Esophagus muscularis mucosa (tissue), 4 donors: ENCODE results near the gene DCAF6. TPM values are rescaled to one million over a fixed set of nuclear protein-coding genes. Genes with fewer than 3 reads are reported as not detected.

Experiments
- DNase-seq: peaks from one replicate; pipeline ENCODE4 v3.0.0-alpha.2; 2017; ENCODE audit errors: extremely low spot score
- H3K27ac ChIP-seq, 4 donors: fragments of 200-600 bp; sonication (generic); replicated peaks in 1 of 4; 1 replicate in 3 of 4; 2 replicates in 1 of 4; pipeline ENCODE4 v1.5.1; 2016 to 2019; ENCODE audit warnings: mild to moderate bottlenecking in 1 of 4
- H3K27me3 ChIP-seq, 4 donors: fragments of 200-600 bp; sonication (generic); one replicate each; pipeline versions ENCODE4 v1.5.1 to v1.6.0; 2016 to 2019
- H3K36me3 ChIP-seq, 4 donors: fragments of 200-600 bp; sonication (generic); one replicate each; pipeline ENCODE4 v1.5.1; 2016 to 2019
- H3K4me1 ChIP-seq, 4 donors: fragments of 200-600 bp; sonication (generic); one replicate each; pipeline ENCODE4 v1.5.1; 2016 to 2019
- H3K4me3 ChIP-seq, 4 donors: fragments of 200-600 bp; sonication (generic); 1 replicate in 2 of 4; 2 replicates in 2 of 4; pipeline ENCODE4 v1.5.1; 2016 to 2019; ENCODE audit warnings: mild to moderate bottlenecking in 4 of 4, moderate library complexity in 1 of 4
- H3K9me3 ChIP-seq, 4 donors: fragments of 200-600 bp; sonication (generic); 1 replicate in 3 of 4; 2 replicates in 1 of 4; pipeline ENCODE4 v1.5.1; 2016 to 2019
- CTCF ChIP-seq, 3 experiments: fragments of 200-600 bp in 2 of 3; fragments of 450-650 bp in 1 of 3; sonication (generic) in 2 of 3; IDR thresholded peaks; one replicate each; pipeline ENCODE4 v1.5.1; 2017 to 2019; ENCODE audit warnings: antibody characterized with exemption in 3 of 3, mild to moderate bottlenecking in 2 of 3, moderate library complexity in 1 of 3
- EP300 ChIP-seq: sonication (generic); formaldehyde crosslinking; IDR thresholded peaks from one replicate; pipeline ENCODE4 v1.6.1; 2017; ENCODE audit warnings: antibody characterized with exemption
- POLR2A ChIP-seq: fragments of 450-650 bp; IDR thresholded peaks from one replicate; pipeline ENCODE4 v1.6.1; 2017; ENCODE audit warnings: antibody characterized with exemption, moderate library complexity, mild to moderate bottlenecking, low read depth
- POLR2AphosphoS5 ChIP-seq, 2 donors: sonication (generic); formaldehyde crosslinking; IDR thresholded peaks; one replicate each; pipeline ENCODE4 v1.6.1; 2017; ENCODE audit warnings: antibody characterized with exemption in 2 of 2
- WGBS: methylation state at CpG from one replicate; pipeline ENCODE4 v1.1.5; 2018; 5-methylcytosine and 5-hydroxymethylcytosine counted together
- intact Hi-C: fragments of 100-400 bp; cut with DNase I; formaldehyde crosslinking; loops from one replicate; pipeline ENCODE4 v1.15.1; 2023
- total RNA-seq, 4 donors: library from RNA; depleted of rRNA; stranded (reverse); fragments of >200 nt; gene quantifications; one replicate each; pipeline versions ENCODE4 v1.1.0 to v1.2.1, GENCODE V29; 2016

The DCAF6 gene
- total RNA-seq, 4 donors from 2014 or later = 80.4 to 110 (median 93.9) TPM

GRCh38 chr1:167949785-167950184 lies 13.3 kb downstream of the DCAF6 start:
- intact Hi-C loops = no loop called here
- Histone ChIP-seq H3K27me3 (no peaks in the 10 kb centered on the region), H3K9me3 (no peaks in the 10 kb centered on the region), H3K27ac (no peak overlapping the region), H3K36me3 (peaks cover 8 to 30% (median 27%) of the 10 kb centered on the region in 4 donors), H3K4me1 (peaks cover 8 to 44% (median 28%) of the 10 kb centered on the region in 4 donors), H3K4me3 (no peak overlapping the region)
- DNase-seq = no peak
- no peak for TF ChIP-seq POLR2A
- TF ChIP-seq POLR2AphosphoS5 (IDR thresholded peaks at IDR 0.05) = no peak
- no peak for TF ChIP-seq CTCF (IDR thresholded peaks at IDR 0.05)
- no peak for TF ChIP-seq EP300
- WGBS = 89% methylated on average over 3 of the region's 3 CpGs

- H3K9me3 ChIP-seq = no peaks in the 10 kb centered on the region
- H3K27ac ChIP-seq = no peak overlapping the region
- WGBS = 45% methylated on average over 1 of the region's 1 CpG
- H3K36me3 ChIP-seq = peaks cover 8 to 36% (median 30%) of the 10 kb centered on the region in 4 donors
- intact Hi-C loops = no loop called here
- no peaks in the 10 kb centered on the region for H3K27me3 ChIP-seq
- H3K4me3 ChIP-seq = no peak overlapping the region
- H3K4me1 ChIP-seq = peaks cover 8 to 44% (median 28%) of the 10 kb centered on the region in 4 donors
- TF ChIP-seq EP300 (no peak), CTCF (IDR thresholded peaks at IDR 0.05) (no peak), POLR2A (no peak), POLR2AphosphoS5 (IDR thresholded peaks at IDR 0.05) (no peak)
- DNase-seq = no peak
Measured at GRCh38 chr1:167950569-167950968, 14.1 kb downstream of the DCAF6 start.

GRCh38 chr1:167955915-167956314 lies 19.4 kb downstream of the DCAF6 start:
- peaks cover 8 to 36% (median 30%) of the 10 kb centered on the region in 4 donors for H3K36me3 ChIP-seq
- H3K9me3 ChIP-seq = no peaks in the 10 kb centered on the region
- intact Hi-C loops = no loop called here
- no peak for TF ChIP-seq POLR2A
- no peak for TF ChIP-seq EP300
- TF ChIP-seq POLR2AphosphoS5 (IDR thresholded peaks at IDR 0.05) = no peak
- no peak for TF ChIP-seq CTCF (IDR thresholded peaks at IDR 0.05)
- WGBS = 98% methylated on average over 2 of the region's 2 CpGs
- no peak overlapping the region for H3K4me3 ChIP-seq
- H3K27me3 ChIP-seq = no peaks in the 10 kb centered on the region
- H3K27ac ChIP-seq = no peak overlapping the region
- DNase-seq = no peak
- peaks cover 3 to 5% (median 4%) of the 10 kb centered on the region in 4 donors for H3K4me1 ChIP-seq

- H3K36me3 ChIP-seq = peaks cover 0 to 30% (median 23%) of the 10 kb centered on the region in 4 donors
- peaks cover 0 to 3% (median 0%) of the 10 kb centered on the region in 4 donors for H3K4me1 ChIP-seq
- intact Hi-C loops = no loop called here
- no peaks in the 10 kb centered on the region for H3K27me3 ChIP-seq
- H3K27ac ChIP-seq = no peak overlapping the region
- no peak overlapping the region for H3K4me3 ChIP-seq
- no peak for DNase-seq
- TF ChIP-seq POLR2A (no peak), POLR2AphosphoS5 (IDR thresholded peaks at IDR 0.05) (no peak), CTCF (IDR thresholded peaks at IDR 0.05) (no peak), EP300 (no peak)
- H3K9me3 ChIP-seq = no peaks in the 10 kb centered on the region
Measured at GRCh38 chr1:167957710-167958109, 21.2 kb downstream of the DCAF6 start.

- no peak for TF ChIP-seq POLR2AphosphoS5 (IDR thresholded peaks at IDR 0.05)
- TF ChIP-seq POLR2A = no peak
- WGBS = 78% methylated on average over 4 of the region's 4 CpGs
- no peaks in the 10 kb centered on the region for H3K27me3 ChIP-seq
- no peak overlapping the region for H3K4me3 ChIP-seq
- H3K9me3 ChIP-seq = no peaks in the 10 kb centered on the region
- intact Hi-C loops = no loop called here
- peaks cover 0 to 17% (median 14%) of the 10 kb centered on the region in 4 donors for H3K4me1 ChIP-seq
- H3K27ac ChIP-seq = no peak overlapping the region
- DNase-seq = no peak
- peaks cover 5 to 14% (median 10%) of the 10 kb centered on the region in 4 donors for H3K36me3 ChIP-seq
Measured at GRCh38 chr1:167964646-167965045, 28.2 kb downstream of the DCAF6 start.
